Astrocyte of the cerebellum (primary cell): ENCODE results near the gene IMMP2L.
"Not testable (repeated sequence)": the region's sequence is repeated elsewhere in the genome, so short reads cannot be mapped to it uniquely, and the experiment has no call there.

ENCODE experiments used
- DNase-seq: peaks from one replicate; pipeline ENCODE4 v3.0.0-alpha.2; 2011; ENCODE audit warnings: low read depth
- H3K4me3 ChIP-seq: 2 replicates; pipeline ENCODE4 v1.5.1; 2011; ENCODE audit warnings: mild to moderate bottlenecking, low read depth, low read length, moderate library complexity
- in situ Hi-C: cut with HindIII; loops from 2 replicates; pipeline ENCODE4 v1.10.0; 2017; ENCODE audit warnings: low sequenced_read_pairs
- TF ChIP-seq, protein P1 (sequence below): IDR thresholded peaks from 2 replicates; pipeline ENCODE4 v1.5.1; 2012; ENCODE audit warnings: low read length, low read depth, moderate library complexity, mild to moderate bottlenecking; ENCODE audit errors: missing control alignments

The IMMP2L gene

GRCh38 chr7:111470998-111471397, 91.3 kb downstream of the IMMP2L start:
- no peak for DNase-seq
- no peak overlapping the region for H3K4me3 ChIP-seq
- in situ Hi-C loops: no loop called here
- TF ChIP-seq, protein P1, sequence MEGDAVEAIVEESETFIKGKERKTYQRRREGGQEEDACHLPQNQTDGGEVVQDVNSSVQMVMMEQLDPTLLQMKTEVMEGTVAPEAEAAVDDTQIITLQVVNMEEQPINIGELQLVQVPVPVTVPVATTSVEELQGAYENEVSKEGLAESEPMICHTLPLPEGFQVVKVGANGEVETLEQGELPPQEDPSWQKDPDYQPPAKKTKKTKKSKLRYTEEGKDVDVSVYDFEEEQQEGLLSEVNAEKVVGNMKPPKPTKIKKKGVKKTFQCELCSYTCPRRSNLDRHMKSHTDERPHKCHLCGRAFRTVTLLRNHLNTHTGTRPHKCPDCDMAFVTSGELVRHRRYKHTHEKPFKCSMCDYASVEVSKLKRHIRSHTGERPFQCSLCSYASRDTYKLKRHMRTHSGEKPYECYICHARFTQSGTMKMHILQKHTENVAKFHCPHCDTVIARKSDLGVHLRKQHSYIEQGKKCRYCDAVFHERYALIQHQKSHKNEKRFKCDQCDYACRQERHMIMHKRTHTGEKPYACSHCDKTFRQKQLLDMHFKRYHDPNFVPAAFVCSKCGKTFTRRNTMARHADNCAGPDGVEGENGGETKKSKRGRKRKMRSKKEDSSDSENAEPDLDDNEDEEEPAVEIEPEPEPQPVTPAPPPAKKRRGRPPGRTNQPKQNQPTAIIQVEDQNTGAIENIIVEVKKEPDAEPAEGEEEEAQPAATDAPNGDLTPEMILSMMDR: no peak

DNA sequence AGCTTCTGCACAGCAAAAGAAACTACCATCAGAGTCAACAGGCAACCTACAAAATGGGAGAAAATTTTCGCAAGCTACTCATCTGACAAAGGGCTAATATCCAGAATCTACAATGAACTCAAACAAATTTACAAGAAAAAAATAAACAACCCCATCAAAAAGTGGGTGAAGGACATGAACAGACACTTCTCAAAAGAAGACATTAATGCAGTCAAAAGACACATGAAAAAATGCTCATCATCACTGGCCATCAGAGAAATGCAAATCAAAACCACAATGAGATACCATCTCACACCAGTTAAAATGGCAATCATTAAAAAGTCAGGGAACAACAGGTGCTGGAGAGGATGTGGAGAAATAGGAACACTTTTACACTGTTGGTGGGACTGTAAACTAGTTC, 92.4 kb downstream of the IMMP2L start:
- DNase-seq, H3K4me3 ChIP-seq, in situ Hi-C loops: not testable (repeated sequence)

- DNase-seq, in situ Hi-C loops, H3K4me3 ChIP-seq: not testable (repeated sequence)
Observed at GRCh38 chr7:111465774-111466173, 96.5 kb downstream of the IMMP2L start.

- H3K4me3 ChIP-seq: no peak overlapping the region
- TF ChIP-seq, protein P1: no peak
- DNase-seq: no peak
- in situ Hi-C loops: no loop called here
Observed at GRCh38 chr7:111460695-111461094, 101.6 kb downstream of the IMMP2L start.

DNA sequence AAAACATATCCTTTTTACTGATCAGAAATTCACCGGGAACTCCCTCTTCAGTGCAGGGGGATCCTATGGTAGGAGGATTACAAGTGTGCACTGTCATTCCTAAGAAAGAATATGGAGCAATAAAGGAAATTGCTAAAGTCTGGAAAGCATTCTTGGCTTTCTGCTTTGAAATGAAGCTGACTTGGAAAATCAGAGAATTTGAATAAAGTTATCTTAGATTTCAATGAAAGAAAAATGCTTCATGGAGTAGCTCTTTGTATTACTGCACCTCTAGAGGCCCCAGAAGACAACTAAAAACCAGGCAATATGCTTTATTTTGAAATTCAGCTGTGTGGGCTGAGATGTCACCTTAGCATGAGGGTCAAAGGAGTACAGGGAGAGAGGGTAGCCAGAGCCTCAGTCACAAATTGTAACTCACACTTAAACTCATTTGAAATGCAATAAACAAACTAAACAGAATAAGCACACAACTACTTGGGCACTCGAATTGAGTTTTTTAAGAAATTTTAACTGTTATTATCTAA, 102.5 kb downstream of the IMMP2L start:
- in situ Hi-C loops: no loop called here
- no peak overlapping the region for H3K4me3 ChIP-seq
- DNase-seq: no peak
- TF ChIP-seq, protein P1: no peak

- H3K4me3 ChIP-seq: no peak overlapping the region
- TF ChIP-seq, protein P1: no peak
- DNase-seq: no peak
- in situ Hi-C loops: no loop called here
Observed at GRCh38 chr7:111459065-111459756, 103.1 kb downstream of the IMMP2L start.

DNA sequence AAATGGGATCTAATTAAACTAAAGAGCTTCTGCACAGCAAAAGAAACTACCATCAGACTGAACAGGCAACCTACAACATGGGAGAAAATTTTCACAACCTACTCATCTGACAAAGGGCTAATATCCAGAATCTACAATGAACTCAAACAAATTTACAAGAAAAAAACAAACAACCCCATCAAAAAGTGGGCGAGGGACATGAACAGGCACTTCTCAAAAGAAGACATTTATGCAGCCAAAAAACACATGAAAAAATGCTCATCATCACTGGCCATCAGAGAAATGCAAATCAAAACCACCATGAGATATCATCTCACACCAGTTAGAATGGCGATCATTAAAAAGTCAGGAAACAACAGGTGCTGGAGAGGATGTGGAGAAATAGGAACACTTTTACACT, 111.6 kb downstream of the IMMP2L start:
- in situ Hi-C loops, H3K4me3 ChIP-seq, DNase-seq: not testable (repeated sequence)

DNA sequence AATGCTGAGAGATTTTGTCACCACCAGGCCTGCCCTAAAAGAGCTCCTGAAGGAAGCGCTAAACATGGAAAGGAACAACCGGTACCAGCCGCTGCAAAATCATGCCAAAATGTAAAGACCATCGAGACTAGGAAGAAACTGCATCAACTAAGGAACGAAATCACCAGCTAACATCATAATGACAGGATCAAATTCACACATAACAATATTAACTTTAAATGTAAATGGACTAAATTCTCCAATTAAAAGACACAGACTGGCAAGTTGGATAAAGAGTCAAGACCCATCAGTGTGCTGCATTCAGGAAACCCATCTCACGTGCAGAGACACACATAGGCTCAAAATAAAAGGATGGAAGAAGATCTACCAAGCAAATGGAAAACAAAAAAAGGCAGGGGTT, 114.8 kb downstream of the IMMP2L start:
- in situ Hi-C loops: not testable (repeated sequence)

DNA sequence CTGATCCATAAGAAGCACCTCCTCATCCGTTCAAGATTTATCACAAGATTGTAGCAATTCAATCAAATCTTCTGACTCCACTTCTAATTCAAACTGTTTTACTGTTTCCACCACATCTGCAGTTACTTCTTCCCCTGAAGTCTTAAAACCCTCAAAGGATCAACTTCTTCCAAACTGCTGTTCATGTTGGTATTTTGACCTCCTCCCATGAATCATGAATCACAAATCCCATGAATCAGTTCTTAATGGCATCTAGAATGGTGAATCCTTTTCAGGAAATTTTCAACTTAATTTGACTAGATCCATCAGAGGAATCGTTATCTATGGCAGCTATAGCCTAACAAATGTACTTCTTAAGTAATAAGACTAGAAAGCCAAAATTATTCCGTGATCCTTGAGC, 122.3 kb downstream of the IMMP2L start:
- H3K4me3 ChIP-seq: no peak overlapping the region
- TF ChIP-seq, protein P1: no peak
- DNase-seq: no peak
- in situ Hi-C loops: no loop called here

More for the DNA sequence above, 114.8 kb downstream of the IMMP2L start:
- not testable (repeated sequence) for DNase-seq, H3K4me3 ChIP-seq
